Measurements from ENCODE around the gene GLG1. TPM values are rescaled to one million over a fixed set of nuclear protein-coding genes. Genes with fewer than 3 reads are reported as not detected.
"Not testable (repeated sequence)": the region's sequence is repeated elsewhere in the genome, so short reads cannot be mapped to it uniquely, and the experiment has no call there.

GLG1 gene
- polyA plus RNA-seq, 10 donors = 100 to 135 (median 113) TPM

DNA sequence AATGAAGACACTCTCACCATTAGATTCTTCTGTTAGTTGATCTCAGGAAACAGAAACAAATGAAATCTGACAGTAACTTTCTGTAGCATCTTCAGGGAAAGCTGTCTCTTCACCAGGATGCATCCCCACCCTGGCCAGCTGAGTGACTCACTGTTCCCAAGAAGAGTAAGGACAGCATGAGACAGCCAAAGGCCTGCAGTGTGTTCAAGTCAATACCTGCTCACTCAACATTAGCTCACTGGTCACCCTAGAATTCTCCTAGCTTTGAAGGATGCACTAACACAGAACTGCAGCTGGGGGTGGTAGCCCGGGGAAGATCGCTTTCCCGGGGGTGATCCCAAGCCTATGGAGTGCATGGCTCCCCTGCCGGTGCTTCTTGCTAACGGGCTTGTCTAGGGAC, 157.4 kb downstream of the GLG1 start:
- DNase-seq = peak in 1 of 3 donors; percentile 23

DNA sequence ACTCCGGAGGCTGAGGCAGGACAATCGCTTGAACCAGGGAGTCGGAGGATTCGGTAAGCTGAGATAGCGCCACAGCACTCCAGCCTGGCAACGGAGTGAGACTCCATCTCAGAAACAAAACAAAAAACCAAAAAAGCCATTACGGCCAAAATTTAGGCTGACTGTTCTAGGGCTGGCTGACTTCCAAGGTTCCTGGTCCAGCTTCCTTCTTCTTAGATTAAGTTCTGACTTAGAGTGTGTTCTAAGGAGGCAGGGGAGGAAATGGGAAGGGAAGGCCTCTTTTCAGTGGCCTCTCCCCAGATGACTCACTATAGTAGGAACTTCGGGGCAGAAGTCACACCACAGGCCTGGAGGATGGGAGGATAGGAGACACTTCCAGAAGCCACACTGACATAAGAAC, 157.9 kb downstream of the GLG1 start:
- DNase-seq = peak; percentile 25 to 74 (median 27)

DNA sequence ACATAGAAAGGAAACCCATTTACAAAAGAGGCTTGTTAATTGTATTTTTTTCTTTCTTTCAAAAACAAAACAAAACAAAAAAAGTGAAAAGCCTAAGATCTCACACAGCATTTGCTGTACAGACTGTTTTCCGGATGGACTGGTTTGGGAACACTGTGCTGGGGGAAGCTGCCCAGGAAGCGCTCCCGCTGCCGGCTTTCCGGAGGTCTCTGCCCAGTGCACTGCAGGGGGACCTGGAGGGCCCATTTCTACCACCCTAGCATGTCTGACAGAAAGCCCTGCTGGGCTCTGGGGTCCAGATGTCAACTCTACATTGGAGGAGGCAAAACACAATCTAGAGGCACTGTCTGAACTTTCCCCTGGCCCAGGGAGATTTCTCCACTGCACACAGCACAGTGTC, 159.3 kb downstream of the GLG1 start:
- no peak for DNase-seq

DNA sequence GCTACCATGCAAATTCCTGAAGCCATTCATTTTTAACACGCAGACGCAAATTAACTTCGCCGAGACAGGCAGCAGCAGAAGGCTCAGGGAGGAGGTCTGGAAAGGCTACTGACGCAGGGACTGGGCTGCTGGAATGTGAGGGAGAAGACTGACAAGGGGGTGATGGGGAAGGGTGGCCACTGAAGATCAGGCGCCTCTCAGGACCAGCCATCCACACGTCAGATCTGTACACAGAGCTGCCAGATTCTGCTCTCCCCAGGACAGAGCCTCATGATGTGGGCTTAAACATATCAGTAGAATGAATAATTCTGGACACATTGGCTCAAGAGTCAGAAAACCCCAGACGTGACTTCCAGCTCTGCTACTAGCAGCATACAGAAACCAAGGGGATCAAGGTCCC, 160.0 kb downstream of the GLG1 start:
- no peak for DNase-seq

DNA sequence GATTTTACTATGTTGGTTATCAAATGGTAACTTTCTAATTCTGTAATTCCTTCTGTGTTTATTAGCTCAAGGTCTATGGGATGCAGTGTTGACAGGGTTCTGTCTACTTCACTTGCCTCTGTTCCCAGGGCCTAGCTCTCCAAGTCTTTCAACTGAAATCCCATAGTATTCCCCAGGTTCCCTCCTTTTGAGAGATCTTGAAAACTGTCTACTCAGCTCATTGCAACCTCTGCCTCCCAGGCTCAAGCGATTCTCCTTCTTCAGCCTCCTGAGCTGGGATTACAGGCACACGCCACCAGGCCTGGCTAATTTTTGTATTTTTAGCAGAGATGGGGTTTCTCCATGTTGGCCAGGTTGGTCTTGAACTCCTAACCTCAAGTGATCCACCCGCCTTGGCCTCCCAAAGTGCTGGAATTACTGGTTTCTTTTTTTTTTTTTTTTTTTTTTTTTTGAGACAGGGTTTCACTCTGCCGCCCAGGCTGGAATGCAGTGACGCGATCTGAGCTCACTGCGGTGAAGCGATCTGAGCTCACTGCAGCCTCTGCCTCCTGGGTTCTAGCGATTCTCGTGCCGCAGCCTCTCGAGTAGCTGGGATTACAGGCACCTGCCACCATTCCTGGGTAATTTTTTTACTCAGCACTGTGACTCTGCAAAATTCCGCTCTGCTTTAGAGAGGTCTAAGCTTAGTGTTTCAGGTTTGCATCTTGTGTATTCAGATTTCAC, 163.1 kb downstream of the GLG1 start:
- DNase-seq = not testable (repeated sequence)

DNA sequence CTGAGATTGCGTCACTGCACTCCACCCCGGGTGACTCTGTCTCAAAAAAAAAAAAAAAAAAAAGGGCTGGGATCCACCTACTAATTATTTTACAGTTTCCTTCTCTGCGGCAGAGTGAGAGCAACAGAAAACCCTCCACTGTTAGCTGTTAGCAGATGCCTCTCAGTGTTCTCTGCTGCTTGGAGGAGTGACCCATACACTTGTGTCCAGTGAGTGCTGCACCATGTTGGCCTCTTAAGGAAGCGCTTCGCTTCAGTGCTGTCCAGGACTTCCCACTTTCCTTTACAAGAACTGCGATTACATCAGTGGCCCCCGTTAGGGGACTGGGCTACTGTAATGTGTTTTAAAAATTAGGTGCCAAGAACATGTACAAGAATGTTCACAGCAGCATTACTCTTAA, 167.2 kb downstream of the GLG1 start:
- DNase-seq = no peak

DNA sequence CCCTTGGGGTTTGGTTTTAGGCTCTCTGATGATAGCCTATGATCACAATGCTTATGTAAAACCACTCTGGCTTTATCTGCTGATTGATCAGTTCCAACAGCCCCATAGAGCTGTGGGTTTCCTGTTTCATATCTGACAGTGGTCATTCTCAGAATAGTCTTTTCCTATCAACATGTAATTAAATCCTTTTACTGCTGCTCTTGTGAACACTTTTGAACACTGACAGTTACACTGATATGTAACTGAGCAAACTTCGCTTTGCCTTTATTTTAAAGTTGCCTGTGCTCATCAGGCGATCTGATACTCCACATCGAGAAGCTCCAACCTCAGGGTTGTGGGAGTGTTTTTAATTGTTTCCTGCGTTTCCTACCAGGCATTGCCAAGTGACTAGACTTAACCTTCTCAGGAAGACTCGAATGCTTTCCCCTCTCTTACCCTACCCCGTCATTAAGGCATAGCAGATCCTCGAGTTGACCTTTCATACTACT, 168.4 kb downstream of the GLG1 start:
- no peak for DNase-seq

DNA sequence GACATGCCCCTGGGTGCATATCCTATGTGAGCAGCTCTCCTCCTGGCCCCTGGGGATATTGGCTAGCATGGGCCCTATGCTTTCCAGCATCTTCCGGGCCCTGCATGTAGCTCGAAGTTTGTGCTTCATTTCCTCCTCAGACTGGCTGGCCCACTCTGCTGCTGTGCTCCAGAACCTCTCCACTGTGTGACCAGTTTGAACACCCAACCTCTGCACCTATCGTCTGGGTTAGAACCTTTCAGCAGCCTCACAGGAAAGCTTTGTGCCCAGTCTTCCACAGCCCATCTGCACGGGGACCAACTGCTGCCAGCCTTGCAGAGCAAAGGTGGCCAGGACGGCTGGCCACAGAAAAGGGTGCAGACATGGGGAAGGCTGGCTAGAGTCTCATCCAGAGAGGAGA, 175.4 kb downstream of the GLG1 start:
- no peak for DNase-seq

DNA sequence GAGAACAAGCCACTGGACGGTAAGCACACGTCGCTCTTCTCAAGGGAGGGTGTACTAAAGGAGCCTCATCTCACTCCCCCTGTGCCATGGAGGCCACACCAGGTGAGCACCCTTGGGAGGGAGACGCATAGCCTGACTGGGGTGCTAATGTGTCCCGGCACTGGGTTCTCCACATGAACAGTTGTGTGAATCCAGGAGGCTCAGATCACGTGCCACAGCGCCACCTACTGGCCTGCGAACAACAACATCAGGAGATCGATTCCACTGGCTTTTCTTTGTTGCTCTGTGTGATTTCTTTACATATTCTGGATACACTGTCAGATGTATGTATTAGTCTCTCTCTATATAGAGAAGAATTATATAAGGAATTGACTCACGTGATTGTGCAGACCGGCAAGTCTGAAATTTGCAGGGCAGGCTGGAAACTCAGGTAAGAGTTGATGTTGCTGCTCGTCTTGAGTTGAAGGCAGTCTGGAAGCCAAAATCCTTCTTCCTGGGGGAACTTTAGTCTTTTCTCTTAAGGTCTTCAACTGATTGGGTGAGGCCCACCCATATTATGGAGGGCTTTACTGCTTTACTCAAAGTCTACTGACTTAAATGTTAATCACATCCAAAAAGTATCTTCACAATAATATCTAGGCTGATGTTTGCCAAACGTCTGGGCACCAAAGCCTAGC, 176.7 kb downstream of the GLG1 start:
- DNase-seq = peak; percentile 10 to 40 (median 16)

DNA sequence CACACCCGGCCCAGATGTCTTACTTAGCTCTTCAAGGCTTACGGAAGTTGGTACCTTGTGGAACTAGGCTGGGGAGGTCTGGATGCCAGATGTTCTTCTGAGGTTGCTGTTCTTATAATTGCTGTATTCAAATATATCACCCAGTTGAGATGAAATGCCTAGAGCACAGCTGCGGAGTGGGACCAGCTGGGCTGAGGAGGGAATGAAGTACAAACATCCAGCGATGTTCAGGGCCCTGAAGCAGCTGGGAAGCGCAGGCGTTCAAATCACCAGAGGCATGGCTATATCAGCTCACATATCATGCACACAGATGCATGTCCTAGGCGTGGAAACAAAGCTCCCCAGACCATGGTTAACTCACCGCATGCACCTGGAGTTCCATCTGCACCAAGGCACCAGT, 178.4 kb downstream of the GLG1 start:
- DNase-seq = not testable (repeated sequence)

DNA sequence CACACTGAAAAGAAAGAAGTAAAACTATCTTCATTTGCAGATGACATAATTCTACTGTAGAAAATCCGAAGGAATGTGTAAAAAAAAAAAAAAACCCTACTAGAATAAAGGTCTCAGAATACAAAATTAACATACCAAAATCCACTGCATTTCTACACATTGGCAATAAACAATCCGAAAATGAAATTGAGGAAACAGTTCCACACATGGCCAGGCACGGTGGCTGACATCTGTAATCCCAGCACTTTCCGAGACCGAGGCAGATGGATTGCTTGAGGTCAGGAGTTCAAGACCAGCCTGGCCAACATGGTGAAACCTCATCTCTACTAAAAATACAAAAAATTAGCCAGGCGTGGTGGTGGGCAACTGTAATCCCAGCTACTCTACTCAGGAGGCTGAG, 181.2 kb downstream of the GLG1 start:
- DNase-seq = not testable (repeated sequence)

DNA sequence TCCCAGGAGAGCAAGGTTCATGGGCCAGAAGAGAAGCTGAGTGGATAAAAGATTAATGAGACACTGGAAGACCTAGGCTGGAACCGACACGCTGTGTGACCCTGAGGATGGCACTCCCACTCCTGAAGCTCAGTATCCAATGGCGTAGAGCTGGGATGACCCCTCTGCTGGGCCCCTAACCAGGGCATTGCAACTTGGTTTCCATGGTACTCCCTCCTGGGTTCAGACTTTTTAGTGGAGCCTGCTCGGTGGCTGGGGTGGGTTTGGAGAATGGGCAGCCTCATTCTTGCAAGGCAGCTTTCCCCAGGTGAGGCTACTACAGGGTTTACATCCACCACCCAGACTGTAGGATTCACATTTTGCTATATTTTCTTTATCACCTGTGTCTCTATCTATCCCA, 183.2 kb downstream of the GLG1 start:
- DNase-seq = not testable (repeated sequence)

DNA sequence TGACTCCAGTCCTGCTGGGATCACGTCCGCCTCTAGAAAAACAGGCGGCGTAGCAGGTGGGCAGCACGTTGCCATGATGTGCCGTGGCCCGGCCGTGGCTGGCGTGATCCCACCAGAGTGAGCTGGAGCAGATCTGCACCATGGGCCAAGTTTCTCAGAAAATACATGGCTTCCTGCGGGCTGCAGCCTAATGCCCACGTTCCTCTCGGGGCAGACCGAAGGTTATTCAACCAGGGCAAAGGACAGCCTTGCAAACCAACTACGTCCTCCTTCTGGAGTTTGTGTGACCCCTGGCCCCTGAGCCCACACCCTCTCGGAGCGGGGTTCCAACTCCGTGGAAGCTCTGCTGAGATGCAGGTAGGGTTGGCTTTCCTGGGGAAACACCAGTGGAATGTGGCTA, 184.8 kb downstream of the GLG1 start:
- not testable (repeated sequence) for DNase-seq

DNA sequence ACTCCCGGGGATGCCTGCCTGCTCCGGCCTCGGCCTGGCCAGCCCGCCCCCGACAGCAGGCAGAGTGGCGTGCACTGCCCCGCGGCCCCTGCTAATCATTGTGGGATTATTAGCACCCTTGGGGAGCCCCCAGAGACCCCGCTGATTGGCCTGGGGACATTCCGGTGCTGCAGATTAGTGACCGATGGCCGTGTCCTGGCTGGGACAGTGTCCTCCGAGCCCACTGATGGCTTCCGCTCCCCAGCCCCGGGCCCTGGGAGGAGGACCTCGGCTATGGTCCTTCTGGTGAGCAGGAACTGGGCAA, 185.5 kb downstream of the GLG1 start:
- not testable (repeated sequence) for DNase-seq

DNA sequence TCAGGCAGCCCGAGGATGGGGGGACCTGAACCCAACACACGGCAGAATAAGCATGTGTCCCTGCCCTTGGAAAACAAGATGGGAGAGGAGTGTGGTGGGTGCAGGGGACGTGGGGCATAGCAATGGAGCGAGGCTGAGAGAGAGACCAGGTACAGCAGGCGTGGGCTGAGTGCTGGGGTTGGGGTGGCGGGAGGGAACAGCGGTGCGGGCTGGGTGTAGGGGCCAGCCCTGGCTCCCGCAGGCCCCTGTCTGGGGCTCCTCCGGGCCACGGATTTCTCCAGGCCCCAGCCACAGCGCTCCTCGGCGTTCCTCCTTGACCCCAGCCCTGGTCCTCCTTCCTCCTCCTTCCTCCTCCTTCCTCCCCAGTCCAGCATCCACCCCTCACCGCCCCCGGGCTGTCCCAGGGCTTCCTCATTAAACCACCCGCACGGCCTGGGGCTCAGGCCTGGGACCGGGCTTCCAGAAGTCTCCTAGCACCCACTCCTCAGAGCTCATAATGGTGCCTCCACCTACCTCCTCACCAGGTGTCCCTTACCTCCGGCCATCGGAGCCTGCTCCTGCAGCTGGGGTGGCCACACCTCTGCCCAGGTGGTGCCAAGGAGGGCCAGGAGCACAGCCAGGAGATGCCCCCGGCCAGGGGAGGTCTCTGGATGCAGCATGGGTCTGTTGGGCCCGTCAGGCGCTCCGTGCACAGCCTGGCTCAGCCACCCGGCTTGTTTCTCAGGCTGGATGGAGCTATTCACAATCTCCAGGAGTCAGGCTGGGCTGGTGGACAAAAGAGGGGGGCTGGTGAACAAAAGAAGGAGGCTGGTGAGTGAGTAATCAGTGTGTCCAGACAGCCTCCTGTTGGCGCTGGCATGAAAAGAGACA, 186.1 kb downstream of the GLG1 start, which contains the start of gene CLEC18B:
Gene CLEC18B, minus strand, starts transcription at position 867 of the 870 bp plus-strand sequence. Its CDS starts 208 bp downstream, at position 659.
- DNase-seq = not testable (repeated sequence)

DNA sequence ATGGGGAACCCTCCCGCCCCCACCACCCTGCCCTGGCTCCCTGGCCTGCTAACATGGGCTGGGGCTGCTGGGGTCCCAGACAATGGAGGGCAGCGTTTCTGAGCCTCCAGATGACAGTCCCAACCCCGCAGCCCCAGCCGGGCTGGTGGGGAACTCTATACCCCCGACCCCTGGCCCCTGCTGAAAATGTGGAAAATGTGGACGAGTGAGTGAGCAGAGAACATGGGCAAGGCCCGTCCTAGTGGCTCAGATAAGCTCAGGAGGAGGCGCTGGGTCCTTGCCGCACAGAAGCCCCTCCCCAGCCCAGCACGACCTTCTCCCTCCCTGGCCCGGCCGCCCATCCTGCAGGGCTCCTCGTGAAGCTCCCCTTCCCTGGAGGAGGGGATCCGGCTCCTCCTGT, 187.1 kb downstream of the GLG1 start:
- not testable (repeated sequence) for DNase-seq

DNA sequence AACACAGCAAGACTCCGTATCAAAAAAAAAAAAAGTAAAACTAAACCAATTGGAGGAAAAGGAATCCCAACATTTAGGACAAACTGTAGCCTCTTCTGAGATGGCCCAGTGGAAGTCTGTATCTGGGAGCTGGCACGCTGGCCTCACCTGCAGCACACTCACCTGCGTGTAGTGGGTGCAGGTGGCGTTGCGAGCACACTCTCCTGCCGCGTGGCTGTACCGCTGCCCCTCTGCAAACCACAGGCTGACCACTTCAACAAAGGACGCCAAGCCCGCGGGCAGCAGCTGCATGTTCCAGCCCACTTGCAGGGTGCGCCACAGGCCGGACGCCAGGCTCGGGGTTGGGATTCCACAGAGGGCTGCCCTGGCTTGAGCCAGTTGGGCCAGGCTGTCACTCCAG, 189.0 kb downstream of the GLG1 start:
- not testable (repeated sequence) for DNase-seq

DNA sequence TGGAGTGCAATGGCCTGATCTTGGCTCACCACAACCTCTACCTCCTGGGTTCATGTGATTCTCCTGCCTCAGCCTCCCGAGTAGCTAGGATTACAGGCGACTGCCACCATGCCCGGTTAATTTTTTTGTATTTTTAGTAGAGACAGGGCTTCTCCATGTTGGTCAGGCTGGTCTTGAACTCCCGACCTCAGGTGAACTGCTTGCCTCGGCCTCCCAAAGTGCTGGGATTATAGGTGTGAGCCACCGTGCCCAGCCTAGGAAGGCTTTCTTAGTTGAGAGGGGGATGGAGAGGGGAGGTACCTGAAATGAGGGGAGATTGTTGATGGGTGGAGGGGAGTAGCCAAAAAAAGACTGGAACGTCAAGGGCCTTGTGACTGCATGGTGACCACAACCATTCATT, 193.0 kb downstream of the GLG1 start:
- not testable (repeated sequence) for DNase-seq

DNA sequence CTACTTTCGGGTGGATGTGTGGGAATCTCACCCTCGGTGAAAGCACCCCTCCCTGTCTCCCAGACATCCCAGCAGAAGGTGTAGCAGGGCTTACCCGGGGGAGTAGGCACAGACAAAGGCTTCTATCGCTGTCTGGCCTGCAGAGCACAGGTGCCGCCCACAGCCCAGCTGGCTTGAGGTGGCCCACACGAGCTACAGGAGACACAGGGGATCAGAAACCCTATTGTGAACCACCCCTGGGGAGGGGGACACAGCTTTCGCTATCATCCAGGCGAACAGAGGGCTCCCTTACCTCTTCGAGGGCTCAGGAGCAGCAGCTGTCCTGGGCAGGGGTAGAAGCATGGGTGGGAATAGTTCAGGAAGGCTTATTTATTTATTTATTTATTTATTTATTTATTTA, 193.4 kb downstream of the GLG1 start:
- not testable (repeated sequence) for DNase-seq

DNA sequence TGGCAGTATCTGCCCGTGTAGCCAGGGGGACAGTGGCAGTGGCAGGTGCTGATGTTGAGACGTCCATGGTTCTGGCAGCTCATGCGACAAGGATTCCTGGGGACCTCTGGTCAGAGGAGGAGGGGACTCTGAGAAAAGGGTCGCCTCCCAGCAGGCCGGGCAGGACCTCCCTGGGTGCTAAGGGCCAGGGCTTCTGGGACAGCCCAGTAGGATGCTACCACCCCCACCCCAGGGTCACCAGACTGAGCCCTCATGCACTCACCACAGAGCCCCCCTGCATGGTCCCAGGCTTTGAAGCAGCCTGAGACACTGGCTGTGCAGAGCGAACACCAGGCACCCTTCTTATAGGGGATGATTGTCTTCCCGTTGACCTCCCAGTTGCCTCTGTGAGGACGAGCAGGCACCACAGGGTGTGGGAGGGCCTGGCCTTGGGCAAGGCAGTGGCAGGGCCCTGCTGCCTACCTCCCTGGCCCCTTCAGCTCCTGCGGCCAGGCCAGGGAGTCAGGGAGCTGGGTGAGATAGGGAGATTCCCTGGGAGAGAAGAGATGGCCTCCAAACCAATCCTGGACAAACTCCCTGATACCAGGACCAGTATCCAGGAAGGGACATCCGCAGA, 194.0 kb downstream of the GLG1 start:
- DNase-seq = not testable (repeated sequence)

DNA sequence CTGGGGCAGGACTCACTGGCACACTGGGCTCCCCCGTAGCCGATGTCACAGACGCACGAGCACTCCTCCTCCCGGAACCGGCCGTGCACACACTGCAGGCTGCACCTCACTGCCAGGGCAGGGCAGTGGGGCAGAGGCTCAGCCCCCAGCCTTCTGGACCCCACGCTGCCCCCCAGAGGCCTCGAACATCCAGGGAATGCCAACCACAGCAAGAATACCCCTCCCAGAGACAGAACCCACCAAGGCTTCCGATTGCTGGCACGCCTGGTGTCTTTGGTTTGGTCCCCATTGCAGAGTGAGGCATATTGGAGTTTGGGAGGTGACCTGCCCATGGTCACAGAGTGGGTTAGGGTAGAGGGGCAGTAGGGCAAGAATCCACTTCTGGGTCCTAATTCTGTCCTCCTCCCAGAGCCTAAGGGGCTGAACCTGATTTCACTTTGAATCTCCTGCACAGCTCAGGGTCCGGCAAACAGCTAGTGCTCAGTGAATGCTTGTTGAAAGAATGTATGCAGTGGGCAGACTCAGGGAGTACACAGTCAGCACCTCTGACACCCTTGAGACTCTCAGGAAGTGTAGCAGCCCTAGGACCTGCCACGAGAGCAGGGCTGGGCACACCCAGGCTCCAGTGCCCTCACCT, 194.7 kb downstream of the GLG1 start:
- not testable (repeated sequence) for DNase-seq

Measured in muscle of back (tissue), 11 donors.